AG20443 (cell line): ENCODE measurements around the gene TNFSF11.

Source experiments
- DNase-seq: peaks from one replicate; pipeline ENCODE4 v3.0.0; 2012; ENCODE audit warnings: low spot score, mixed read lengths

TNFSF11 gene

GRCh38 chr13:42653679-42654078, 79.7 kb downstream of the TNFSF11 start:
- DNase-seq: no peak

- DNase-seq: no peak
Observed at GRCh38 chr13:42654212-42654611, 80.3 kb downstream of the TNFSF11 start.

GRCh38 chr13:42654722-42655121, 80.8 kb downstream of the TNFSF11 start:
- no peak for DNase-seq

GRCh38 chr13:42656161-42656560, 82.2 kb downstream of the TNFSF11 start:
- DNase-seq: no peak

GRCh38 chr13:42656958-42657357, 83.0 kb downstream of the TNFSF11 start:
- no peak for DNase-seq
